K562 (cell line): ENCODE data around the gene TPGS1. TPM values are rescaled to one million over a fixed set of nuclear protein-coding genes. Genes with fewer than 3 reads are reported as not detected.

Experiments
- BCOR ChIP-seq: fragments of 450-650 bp; IDR thresholded peaks from 2 replicates; pipeline ENCODE4 v1.6.1; 2016
- BRF1 ChIP-seq: IDR thresholded peaks from 3 replicates; pipeline ENCODE4 v1.6.1; 2011; ENCODE audit warnings: borderline replicate concordance, mild to moderate bottlenecking; ENCODE audit not compliant: insufficient read length; ENCODE audit errors: extremely low read depth
- CBFB ChIP-seq: sonication (generic); formaldehyde crosslinking; IDR thresholded peaks from 2 replicates; pipeline ENCODE4 v1.4.0; 2020; ENCODE audit warnings: mild to moderate bottlenecking, missing genetic modification reagents
- CCAR2 ChIP-seq: fragments of 200-400 bp; formaldehyde crosslinking; IDR thresholded peaks from 2 replicates; pipeline ENCODE4 v1.6.1; 2017; ENCODE audit warnings: mild to moderate bottlenecking, low read depth, low read length
- EP300 ChIP-seq: IDR thresholded peaks from 2 replicates; pipeline ENCODE4 v1.6.1; 2012; ENCODE audit warnings: low read length, improper control_type of control experiment
- EP400 ChIP-seq: fragments of 450-650 bp; IDR thresholded peaks from 2 replicates; pipeline ENCODE4 v1.6.1; 2017; ENCODE audit warnings: antibody characterized with exemption, mild to moderate bottlenecking, moderate library complexity
- HDAC1 ChIP-seq, 2 experiments: fragments of 450-650 bp; IDR thresholded peaks; 2 replicates each; pipeline ENCODE4 v1.6.1; 2016 to 2017; ENCODE audit warnings: inconsistent platforms in 1 of 2, mild to moderate bottlenecking in 1 of 2, moderate library complexity in 1 of 2
- KLF16 ChIP-seq: IDR thresholded peaks from 2 replicates; pipeline ENCODE4 v1.6.1; 2016; ENCODE audit warnings: antibody characterized with exemption
- MBD2 ChIP-seq: sonication (generic); IDR thresholded peaks from 2 replicates; pipeline ENCODE4 v1.6.1; 2016; ENCODE audit warnings: low read depth, borderline replicate concordance
- NBN ChIP-seq: fragments of 450-650 bp; IDR thresholded peaks from 2 replicates; pipeline ENCODE4 v1.6.1; 2016; ENCODE audit warnings: low read depth, mild to moderate bottlenecking
- SMARCE1 ChIP-seq: fragments of 450-650 bp; IDR thresholded peaks from 2 replicates; pipeline ENCODE4 v1.7.1; 2016; ENCODE audit warnings: mild to moderate bottlenecking
- SNAPC5 ChIP-seq: fragments of 250-450 bp; sonication (Bioruptor Pico); IDR thresholded peaks from 2 replicates; pipeline ENCODE4 v1.8.0; 2021; ENCODE audit warnings: moderate library complexity, mild to moderate bottlenecking, inconsistent platforms
- TCF3 ChIP-seq: sonication (generic); formaldehyde crosslinking; IDR thresholded peaks from 2 replicates; pipeline ENCODE4 v1.4.0; 2020; ENCODE audit warnings: mild to moderate bottlenecking, missing genetic modification reagents
- THAP12 ChIP-seq: fragments of 250-450 bp; sonication (Bioruptor Pico); IDR thresholded peaks from 2 replicates; pipeline ENCODE4 v1.9.0; 2021; ENCODE audit warnings: mild to moderate bottlenecking, inconsistent platforms
- TRIM28 ChIP-seq: fragments of 450-650 bp; IDR thresholded peaks from 2 replicates; pipeline ENCODE4 v1.6.1; 2017
- ZNF239 ChIP-seq: fragments of 250-450 bp; sonication (Bioruptor Pico); IDR thresholded peaks from 2 replicates; pipeline ENCODE4 v1.4.0; 2020; ENCODE audit warnings: mild to moderate bottlenecking
- ZNF282 ChIP-seq: sonication (generic); formaldehyde crosslinking; IDR thresholded peaks from 2 replicates; pipeline ENCODE4 v1.8.1; 2023; ENCODE audit warnings: missing genetic modification reagents
- ZNF445 ChIP-seq: fragments of 250-450 bp; sonication (Bioruptor Pico); IDR thresholded peaks from 2 replicates; pipeline ENCODE4 v1.4.0; 2020; ENCODE audit warnings: low read depth, mild to moderate bottlenecking, moderate library complexity
- ZNF449 ChIP-seq: fragments of 250-450 bp; sonication (Bioruptor Pico); IDR thresholded peaks from 2 replicates; pipeline ENCODE4 v1.8.0; 2022; ENCODE audit warnings: moderate library complexity, mild to moderate bottlenecking, inconsistent platforms
- ZNF507 ChIP-seq: conservative IDR thresholded peaks from 2 replicates; pipeline ENCODE4 v1.6.1; 2017; ENCODE audit warnings: missing genetic modification characterization, missing compliant biosample characterization
- ZNF518B ChIP-seq: fragments of 250-450 bp; sonication (Bioruptor Pico); IDR thresholded peaks from 2 replicates; pipeline ENCODE4 v1.5.0; 2021; ENCODE audit warnings: mild to moderate bottlenecking, moderate library complexity
- ZNF639 ChIP-seq, 2 experiments: fragments of 200-800 bp in 1 of 2; sonication (Bioruptor generic) in 1 of 2; sonication (generic) in 1 of 2; formaldehyde crosslinking in 1 of 2; IDR thresholded peaks in 1 of 2; conservative IDR thresholded peaks in 1 of 2; 2 replicates each; pipeline versions ENCODE4 v1.5.0 to v1.6.1; 2016 to 2020; ENCODE audit warnings: missing compliant biosample characterization in 1 of 2, missing genetic modification characterization in 1 of 2, missing genetic modification reagents in 1 of 2
- polyA plus RNA-seq, 8 experiments: library from polyadenylated mRNA; depleted of rRNA in 4 of 8; stranded (reverse) in 5 of 8; unstranded in 3 of 8; fragments of >200 nt; fragmentation: Nextera tagmentation in 2 of 8; fragmentation: Illumina TruSeq in 1 of 8; extraction: Ambion mirVana in 2 of 8; extraction: Trizol in 1 of 8; gene quantifications; 2 replicates each; pipeline versions ENCODE4 v1.2.1 to v1.2.3, GENCODE V29; 2011 to 2014; ENCODE audit warnings: inconsistent platforms in 1 of 8, missing spikeins in 1 of 8
- total RNA-seq, 7 experiments: library from RNA; depleted of rRNA in 6 of 7; stranded (reverse); fragments of >200 nt in 6 of 7; fragmentation: Illumina TruSeq in 2 of 7; extraction: Trizol in 2 of 7; gene quantifications; 2 replicates each; pipeline versions ENCODE4 v1.2.1 to v1.2.3, GENCODE V29; 2011 to 2021; ENCODE audit warnings: low replicate concordance in 1 of 7

The TPGS1 gene
- total and polyA plus RNA-seq, 9 of the 15 experiments (the other 6 are each of a cell fraction or from before 2014, with no cell fraction given): 0.30 to 31.6 (median 1.2) TPM; not detected in 2

GRCh38 chr19:566403-566802 is 59.1 kb downstream of the TPGS1 start (continued):
- no peak for TF ChIP-seq ZNF449
- TF ChIP-seq CBFB (CRISPR knock-in tag): no peak
- TF ChIP-seq ZNF282 (CRISPR knock-in tag): no peak
- TF ChIP-seq SMARCE1: peak; percentile 47; the same call in 1 of the 2 replicates
- TF ChIP-seq TCF3 (CRISPR knock-in tag): peak; percentile 25; the same call in 1 of the 2 replicates
- TF ChIP-seq THAP12 (CRISPR knock-in tag): no peak
- no peak for TF ChIP-seq CCAR2
- peak; percentile 41; the same call in 1 of the 2 replicates for TF ChIP-seq EP300
- TF ChIP-seq KLF16: no peak
- TF ChIP-seq HDAC1 (IDR thresholded peaks at IDR 0.05): peak in 1 of 2 experiments; percentile 38; a peak in 1 of 4 replicates
- no peak for TF ChIP-seq SNAPC5 (CRISPR knock-in tag)
- TF ChIP-seq ZNF445 (CRISPR knock-in tag): no peak
- no peak for TF ChIP-seq ZNF507 (tag)
- no peak for TF ChIP-seq ZNF518B (CRISPR knock-in tag)
- peak; percentile 94 for TF ChIP-seq BCOR
- TF ChIP-seq ZNF639 (CRISPR knock-in tag; conservative IDR thresholded peaks at IDR 0.05 in 1 of 2, IDR thresholded peaks at IDR 0.05 in 1 of 2): 0 out of 4 replicates have a peak, but pooled peaks of 1 of the 2 experiments have one; percentile 47
- TF ChIP-seq MBD2: peak; percentile 18; the same call in 1 of the 2 replicates
- no peak for TF ChIP-seq ZNF239
- TF ChIP-seq BRF1: no peak
- TF ChIP-seq NBN: peak; percentile 82
- TF ChIP-seq TRIM28: peak; percentile 78; the same call in 1 of the 2 replicates
- peak; percentile 52 for TF ChIP-seq EP400
